Prostate gland (tissue), 2 donors: Measurements from ENCODE around the gene ARRB1.

Source experiments
- CTCF ChIP-seq, 4 experiments: fragments of 200-600 bp in 2 of 4; fragments of 450-650 bp in 2 of 4; sonication (generic) in 2 of 4; IDR thresholded peaks; 1 replicate in 3 of 4; 2 replicates in 1 of 4; pipeline ENCODE4 v1.5.1; 2016 to 2019; ENCODE audit warnings: antibody characterized with exemption in 4 of 4, mild to moderate bottlenecking in 2 of 4, moderate library complexity in 2 of 4
- POLR2A ChIP-seq: fragments of 450-650 bp; IDR thresholded peaks from one replicate; pipeline ENCODE4 v1.6.1; 2016; ENCODE audit warnings: antibody characterized with exemption, mild to moderate bottlenecking
- POLR2AphosphoS5 ChIP-seq: sonication (generic); formaldehyde crosslinking; IDR thresholded peaks from one replicate; pipeline ENCODE4 v1.6.1; 2017; ENCODE audit warnings: antibody characterized with exemption

GRCh38 chr11:75334976-75335375 lies 16.5 kb downstream of the ARRB1 start:
- no peak for TF ChIP-seq CTCF (IDR thresholded peaks at IDR 0.05)
- no peak for TF ChIP-seq POLR2A
- no peak for TF ChIP-seq POLR2AphosphoS5
